D341Med (cell line): Measurements from ENCODE around the gene CDH3.

Experiments used
- DNase-seq: peaks from one replicate; pipeline ENCODE4 v3.0.0; 2012; ENCODE audit warnings: low spot score

Gene CDH3

GRCh38 chr16:68737730-68738629, 92.9 kb downstream of the CDH3 start:
- DNase-seq: peak; percentile 60

DNA sequence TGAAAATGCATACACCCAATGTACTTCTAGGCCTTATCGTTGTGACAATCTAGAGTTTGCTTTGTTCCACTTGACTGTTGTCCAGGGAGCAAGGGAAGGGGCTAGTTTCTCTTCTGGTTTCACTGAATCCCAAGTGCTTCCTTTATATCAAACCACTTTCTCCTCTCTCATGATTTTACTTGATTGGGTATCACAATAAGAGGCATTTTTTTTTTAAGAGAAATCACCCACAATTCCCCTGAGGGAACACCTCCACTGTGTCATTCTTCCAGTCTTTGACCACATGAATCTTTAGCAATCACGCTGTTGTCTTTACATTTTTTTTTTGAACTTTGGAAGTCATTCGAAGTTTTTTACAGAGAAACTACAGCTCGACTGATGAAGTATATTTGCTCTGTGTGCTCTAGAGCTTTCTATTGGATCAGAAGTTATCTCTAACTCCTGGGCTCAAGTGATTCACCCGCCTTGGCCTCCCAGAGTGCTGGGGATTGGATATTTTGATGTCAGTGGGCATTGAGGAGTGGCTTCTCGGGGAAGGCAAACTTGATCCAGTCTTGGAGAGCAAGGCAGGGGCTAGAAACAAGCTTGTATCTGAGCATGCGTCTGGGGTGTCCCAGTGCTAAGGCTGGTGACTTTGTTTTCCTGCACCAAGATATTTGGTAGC, 95.0 kb downstream of the CDH3 start:
- DNase-seq: no peak

GRCh38 chr16:68740628-68741346, 95.7 kb downstream of the CDH3 start:
- DNase-seq: no peak

DNA sequence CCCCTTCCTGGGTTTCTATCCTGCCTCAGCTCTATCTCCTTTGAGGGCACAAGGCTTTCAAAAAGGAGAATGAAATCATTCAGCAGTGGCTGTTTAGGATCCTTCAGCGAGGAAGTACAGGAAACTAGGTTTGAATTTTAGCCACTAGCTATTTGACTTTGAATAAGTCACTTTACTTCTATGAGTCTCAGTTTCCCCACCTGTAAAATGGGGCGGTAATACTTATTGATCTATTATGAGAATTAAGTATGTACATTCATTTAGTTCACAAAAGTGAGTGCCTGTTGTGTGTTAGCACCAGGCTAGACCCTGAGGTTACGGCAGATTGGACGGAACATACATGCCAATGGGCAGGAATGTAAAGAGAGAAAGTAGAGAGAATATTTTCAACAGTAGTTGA, 98.6 kb downstream of the CDH3 start:
- DNase-seq: no peak

DNA sequence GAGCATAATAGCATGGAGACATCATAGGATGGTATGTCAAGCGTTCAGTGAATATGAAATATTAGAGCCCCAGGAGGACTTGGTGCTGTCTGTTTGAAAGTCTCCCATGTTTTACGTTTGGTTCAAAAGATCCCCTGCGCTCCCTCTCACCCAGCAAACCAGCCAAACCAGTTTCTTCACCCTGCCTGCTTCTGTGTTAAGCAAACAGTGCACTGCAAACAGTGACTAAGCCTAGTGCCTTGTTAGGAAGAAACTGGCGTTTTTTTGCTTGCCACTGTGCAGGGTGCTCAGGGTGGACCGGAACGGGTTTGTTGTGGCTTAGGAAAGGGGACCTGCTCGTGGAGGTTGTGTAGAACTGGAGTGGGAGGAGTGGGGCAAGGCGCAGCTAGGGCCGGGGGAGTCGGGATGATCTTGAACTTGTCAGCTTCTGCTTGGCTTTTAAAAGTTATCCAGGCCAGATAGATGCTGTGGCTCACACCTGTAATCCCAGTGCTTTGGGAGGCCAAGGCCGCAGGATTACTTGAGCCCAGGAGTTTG, 99.7 kb downstream of the CDH3 start:
- no peak for DNase-seq

DNA sequence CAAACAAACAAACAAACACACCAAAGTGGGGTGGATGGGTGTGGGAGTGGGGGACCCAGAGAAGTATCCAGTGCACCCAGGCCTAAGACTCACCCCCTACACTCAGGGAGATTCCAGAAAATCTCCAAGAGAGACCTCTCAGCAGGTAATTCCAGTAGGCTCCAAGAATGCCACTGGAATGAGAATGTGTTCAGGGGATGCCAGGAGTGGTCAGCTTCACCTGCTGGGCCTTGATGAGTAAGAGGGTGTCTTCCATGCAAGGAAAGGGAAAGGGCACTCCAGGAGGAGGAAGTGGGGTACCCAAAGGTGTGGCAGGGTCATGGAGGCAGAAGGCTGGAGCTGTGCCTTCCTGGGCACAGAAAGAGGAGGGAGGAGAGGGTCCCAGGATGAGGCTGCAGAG, 101.8 kb downstream of the CDH3 start:
- DNase-seq: no peak

DNA sequence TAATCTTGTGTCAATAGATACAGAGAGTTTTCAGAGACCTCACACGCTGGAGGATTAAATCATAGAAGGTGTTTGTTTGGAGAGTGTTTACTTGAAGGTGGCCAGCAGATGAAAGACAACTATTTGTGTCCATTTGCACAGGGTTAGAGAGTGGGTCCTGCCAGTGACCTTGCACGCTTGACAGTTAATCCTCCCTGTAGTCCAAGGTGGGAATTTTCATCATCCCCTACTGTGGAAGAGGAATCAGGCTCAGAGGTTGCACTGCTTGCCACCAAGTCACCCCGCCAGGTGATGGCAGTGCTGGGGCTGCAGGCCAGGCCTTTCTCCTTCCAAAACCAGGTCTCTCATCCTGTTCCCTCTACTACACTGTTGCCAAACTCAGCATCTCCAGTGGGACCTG, 104.3 kb downstream of the CDH3 start:
- DNase-seq: no peak
